Activated T-cell treated with anti-CD3 and anti-CD28 coated beads for 4 hours (primary cell): Measurements from ENCODE around the gene CLEC4D.
"Not testable (repeated sequence)": the region's sequence is repeated elsewhere in the genome, so short reads cannot be mapped to it uniquely, and the experiment has no call there.

ENCODE experiments used
- DNase-seq: peaks from one replicate; pipeline ENCODE4 v3.0.0-alpha.2; 2020

The CLEC4D gene

DNA sequence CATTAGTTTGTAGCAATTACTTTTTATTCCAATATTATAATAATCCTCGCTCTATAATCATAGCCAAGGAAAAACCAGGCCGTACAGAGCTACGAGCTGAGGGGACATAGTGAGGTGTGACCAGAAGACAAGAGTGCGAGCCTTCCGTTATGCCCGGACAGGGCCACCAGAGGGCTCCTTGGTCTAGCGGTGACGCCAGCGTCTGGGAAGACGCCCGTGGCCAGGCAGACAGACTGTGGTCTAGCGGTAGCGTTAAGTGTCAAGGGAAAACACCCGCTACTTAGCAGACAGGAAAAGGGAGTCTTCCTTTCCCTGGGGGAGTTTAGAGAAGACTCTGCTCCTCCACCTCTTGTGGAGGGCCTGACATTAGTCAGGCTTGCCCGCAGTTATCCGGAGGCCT, 24.5 kb downstream of the CLEC4D start:
- DNase-seq, result not testable (repeated sequence)

DNA sequence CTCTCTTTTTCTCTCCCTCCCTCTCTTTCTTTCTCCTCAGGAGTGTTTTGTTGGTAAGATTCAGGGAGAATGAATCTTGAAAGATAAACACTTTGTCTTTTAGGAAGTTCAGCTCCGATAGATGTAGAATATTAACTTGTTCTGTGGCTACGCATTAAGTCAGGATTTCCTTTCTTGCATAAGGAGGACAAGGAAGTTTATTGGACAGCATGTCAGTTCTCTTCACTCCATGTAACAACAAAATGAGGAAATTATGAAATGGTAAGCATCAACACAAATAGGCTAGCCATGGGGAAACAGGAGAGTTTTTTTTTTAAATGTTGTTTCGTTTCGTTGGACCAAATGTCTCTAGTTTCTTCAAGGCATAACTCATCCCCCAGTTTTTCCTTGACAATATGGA, 27.5 kb downstream of the CLEC4D start, which contains the start of gene CLEC4E:
Gene CLEC4E, minus strand, starts transcription at position 75 of the 400 bp plus-strand sequence. CDS start 108 bp downstream, outside the sequence.
- DNase-seq, result not testable (repeated sequence)

DNA sequence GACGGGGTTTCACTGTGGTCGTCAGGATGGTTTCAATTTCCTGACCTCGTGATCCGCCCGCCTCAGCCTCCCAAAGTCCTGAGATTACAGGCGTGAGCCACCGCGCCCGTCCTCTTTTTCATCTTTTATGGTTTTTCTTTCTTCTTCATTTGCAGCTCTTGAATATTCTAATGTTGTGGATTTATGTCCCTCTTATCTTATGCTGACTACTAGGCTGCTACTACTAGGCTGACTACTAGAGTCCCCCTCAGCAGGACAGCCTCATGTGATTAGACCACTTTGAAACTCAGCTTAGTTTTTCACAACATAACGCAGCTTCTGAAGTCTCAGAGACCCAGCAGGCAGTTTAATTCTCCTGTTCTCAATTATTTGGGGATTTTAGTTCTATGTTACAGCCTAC, 28.3 kb downstream of the CLEC4D start:
- no peak for DNase-seq

DNA sequence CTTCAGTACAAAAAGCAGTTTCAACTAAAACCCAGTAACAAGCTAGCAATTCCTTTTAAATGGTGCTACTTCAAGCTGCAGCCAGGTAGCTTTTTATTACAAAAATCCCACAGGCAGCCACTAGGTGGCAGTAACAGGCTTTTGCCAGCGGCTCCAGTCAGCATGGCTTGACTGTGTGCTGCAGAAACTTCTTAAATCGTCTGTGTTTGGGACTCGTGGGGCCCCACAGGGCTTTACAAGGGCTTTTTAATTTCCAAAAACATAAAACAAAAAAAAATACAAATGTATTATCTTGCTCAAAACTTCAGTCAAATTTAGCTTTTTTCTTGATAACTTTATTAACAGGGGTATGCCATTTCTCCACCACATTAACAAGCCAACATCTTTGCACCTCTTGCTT, 31.0 kb downstream of the CLEC4D start:
- peak; percentile 58 for DNase-seq

DNA sequence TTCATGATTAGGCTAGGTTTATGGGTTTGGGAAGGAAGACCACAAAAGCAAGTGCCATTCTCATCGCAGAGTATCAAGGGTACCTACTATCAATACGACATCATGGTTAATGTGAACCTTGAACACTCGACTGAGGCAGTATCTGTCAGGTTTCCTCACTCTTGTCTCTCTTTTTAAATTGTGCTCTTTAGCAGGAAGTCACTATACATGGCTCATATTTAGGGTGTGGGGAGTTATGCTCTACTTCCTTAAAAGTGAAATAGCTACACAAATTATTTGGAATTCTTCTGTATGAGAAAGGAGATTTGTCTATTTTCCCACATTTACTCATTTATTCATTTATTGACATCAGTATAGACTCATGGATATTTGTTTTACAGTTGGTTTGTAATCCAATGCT, 33.3 kb downstream of the CLEC4D start:
- no peak for DNase-seq

DNA sequence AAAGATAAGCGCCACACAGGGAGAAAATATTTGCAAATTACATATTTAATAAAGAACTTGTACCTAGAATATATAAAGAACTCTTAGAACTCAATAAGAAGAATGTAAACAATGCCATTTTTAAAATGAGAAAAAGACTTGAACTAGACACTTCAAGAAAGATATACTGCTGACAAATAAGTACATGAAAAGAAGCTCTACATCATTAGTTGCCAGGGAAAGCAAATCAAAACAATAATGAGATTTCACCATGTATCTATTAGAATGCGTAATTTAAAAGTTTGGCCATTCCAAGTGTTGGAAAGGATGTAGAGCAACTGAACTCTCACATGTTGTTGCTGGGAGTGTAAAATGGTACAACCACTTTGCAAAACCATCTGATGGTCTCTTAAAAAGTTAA, 34.3 kb downstream of the CLEC4D start:
- no peak for DNase-seq

DNA sequence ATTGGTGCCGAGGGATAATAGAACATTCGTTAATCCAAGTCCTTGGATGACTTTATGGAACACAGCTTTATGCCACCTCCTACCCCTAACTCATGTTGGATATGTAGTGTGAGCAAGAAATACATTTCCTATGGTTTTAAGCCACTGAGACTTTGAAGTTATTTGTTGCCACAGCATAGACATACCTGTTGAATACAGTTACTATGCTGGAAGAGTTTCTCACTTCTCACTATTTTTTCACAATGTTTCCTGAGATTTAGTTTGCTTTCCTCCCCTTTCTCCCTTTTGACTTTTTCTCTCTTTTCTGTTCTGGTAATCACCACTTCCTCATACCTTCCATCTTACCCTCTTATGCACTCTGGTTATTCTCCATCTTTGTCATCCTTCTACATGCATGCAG, 34.9 kb downstream of the CLEC4D start:
- DNase-seq, result no peak

DNA sequence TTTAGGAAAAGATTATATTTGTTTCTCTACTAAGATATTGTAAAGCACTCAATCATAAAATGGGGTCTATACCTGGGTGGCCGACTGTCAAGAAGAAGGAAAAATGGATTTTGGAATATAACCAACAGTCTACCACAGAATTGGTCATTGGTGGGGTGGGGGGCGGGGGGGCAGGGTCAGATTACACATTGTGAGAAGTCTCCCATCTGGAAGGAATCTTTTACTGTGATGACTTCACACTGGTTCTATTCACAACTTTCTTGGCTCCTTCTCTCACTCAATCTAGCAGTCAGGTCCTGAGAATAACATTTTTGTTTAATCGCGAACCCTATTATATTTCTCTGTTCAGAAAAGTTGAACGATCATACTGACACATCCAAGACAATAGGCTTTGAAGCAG, 36.1 kb downstream of the CLEC4D start:
- DNase-seq, result no peak

DNA sequence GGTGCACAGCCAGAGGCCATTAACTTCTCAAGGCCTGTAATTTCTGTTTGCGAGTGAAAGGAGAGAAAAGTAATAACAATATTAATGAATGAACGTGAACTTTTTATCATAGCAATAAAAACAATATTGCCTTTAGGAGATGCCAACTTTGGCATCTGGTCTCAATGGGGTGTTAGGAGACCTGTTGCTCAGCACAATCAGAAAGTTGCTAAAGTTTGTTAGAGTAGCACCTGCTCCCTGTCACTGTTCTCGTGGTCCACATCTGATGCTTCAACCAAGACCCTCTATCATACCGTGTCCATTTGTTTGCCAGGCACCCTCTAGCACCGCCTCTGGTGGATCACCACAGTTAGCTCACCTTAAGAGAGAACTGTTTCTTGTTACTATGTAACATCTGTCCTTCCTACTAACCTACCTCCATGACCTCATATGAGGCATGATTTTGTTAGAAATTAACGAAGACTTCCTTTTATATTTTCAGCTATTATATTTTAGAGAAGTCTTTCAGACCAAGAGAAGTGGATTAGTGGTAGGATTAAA, 39.9 kb downstream of the CLEC4D start:
- DNase-seq, result no peak

DNA sequence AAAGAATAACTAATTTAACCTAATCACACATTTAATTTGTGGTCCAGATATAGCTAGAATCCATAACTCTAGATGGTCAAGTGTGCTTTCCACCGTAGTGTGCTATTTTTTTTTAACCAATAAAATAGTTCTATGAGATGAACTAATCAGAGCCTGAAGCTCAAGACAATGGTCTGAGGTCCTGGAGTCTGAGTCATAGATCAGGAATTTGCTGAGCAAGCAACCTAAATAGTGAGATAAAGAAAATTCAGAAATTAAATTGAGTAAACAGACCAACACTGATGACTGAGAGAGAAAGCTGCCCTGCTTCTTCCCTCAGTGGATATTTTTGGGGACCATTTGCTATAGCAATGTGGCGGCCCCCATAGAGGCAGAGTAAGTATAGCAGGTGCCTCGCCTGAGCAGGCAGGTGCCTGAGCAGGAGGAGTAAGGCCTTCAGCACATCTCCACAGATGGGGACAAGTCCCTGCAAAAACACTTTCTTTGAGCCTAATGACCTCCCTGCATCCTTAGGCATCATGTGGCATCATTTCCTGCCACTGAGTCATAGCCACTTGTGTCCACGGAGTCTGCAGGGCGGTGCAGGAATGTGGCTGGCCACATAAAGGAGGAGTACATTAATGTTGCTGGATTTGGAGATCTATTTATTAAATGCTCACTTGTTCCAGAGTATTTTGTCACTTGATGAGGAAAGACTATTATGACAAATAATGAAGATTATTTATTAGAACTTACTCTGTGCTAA, 41.3 kb downstream of the CLEC4D start:
- no peak for DNase-seq

DNA sequence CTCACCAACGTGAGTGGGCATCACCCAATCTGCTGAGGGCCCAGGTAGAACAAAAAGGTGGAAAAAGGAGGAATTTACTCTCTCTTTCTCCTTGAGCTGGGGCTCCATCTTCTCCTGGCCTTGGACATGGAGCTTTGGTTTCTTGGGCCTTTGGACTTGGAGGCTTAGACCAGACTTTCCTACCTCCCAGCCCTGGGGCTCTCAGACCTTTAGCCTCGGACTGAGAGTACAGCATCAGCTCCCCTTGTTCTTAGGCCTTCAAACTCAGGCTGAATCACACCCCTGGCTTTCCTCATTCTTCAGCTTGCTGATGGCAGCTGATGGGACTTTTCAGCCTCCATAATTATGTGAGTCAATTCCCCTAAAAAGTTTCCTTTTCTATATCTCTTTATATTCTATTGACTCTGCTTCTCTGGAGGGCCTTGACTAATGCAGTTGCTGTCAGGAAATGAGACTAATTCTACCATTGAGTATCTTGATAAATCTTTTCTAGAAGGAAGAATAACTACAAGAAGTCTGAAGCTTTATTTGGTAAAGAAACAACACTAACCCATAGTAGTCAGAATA, 43.3 kb downstream of the CLEC4D start:
- no peak for DNase-seq

DNA sequence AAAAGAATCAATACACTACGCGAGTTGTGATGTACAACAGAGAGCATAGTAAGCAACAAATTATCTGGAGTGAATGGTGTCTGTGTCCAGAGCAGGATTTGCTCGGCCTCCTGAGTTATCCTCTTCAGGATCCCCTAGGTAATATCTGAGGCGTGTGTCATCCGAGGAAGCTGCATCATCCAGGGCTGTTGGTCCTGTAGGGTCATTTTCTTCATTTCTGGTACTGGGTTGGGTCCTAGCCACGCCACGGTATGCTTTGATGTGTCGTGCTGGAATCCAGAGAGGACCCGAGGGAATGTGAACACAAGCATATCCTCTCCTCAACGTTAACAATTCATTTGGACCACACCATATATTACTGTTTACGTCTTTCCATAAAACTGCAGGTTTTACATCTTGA, 46.4 kb downstream of the CLEC4D start:
- DNase-seq, result no peak

DNA sequence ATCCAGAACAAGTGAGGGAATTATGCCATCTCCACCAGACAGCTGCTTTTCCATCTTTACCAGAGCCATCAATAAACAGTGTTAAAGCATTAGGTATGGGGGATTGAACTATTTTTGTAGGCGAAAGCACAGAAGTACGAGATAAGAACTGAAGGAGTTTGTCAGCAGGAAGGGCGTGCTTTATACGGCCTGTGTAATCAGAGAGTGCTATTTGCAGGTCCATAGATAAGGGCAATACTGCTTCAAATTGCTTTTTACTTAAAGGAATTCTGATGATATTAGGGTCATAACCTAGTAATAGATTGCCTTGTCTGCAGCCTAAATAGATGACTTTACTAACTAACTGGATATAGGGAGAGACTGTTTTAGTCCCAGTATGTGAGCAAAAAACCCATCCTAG, 47.7 kb downstream of the CLEC4D start:
- no peak for DNase-seq

DNA sequence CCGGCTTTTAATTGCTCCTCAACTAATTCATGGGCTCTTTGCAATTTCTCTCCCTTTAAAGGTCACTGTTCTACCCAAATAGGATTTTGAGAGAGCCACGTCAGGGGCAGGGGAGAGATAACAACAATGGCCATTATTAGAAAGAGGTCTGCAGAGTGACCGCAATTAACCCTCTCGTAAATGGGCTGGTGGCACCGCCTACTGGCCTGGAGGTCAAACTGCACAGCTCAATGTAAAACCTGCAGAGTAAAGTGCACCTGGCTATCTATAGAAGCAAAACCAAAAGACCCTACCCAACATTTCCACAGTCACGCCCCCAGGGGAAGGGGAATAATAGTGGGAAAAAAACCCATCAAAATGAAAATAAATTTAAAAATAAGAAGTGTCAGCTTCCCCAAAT, 49.0 kb downstream of the CLEC4D start:
- no peak for DNase-seq

DNA sequence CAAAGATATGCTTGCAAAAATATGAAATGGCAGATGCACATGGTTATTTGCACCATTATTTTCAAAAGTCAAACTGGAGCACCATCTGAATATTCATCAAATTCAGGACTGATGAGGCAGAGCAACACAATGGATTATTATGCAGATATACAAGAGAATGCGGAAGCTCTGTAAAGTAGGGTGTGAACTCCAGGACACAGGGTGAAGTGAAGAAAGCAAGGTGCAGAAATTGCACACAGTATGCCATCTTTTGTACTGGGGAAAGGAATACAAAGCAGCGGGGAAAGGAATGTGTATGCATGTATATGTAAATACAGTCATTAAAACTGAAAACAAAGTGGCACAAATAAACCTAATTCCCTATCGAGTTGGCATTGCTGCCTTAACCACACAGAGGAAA, 50.1 kb downstream of the CLEC4D start:
- no peak for DNase-seq

DNA sequence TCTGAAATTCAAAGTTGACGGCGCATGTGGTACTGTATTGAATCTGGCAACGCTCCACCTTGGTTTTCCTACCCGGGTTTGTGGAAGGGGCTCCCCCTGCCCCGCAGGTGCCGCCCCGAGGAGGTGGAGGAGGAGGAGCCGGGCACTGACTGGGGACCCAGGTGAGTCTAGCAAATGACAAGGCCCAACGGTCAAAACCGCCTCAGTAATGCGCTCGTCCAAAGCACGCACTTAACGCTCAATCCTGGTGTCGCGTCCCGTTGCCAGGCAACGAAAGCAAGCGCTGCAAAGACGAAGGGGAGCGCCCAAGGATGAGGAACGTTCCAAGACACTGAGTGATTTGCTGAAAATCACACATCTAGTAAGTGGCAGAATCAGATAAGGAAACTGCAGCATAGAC, 51.4 kb downstream of the CLEC4D start:
- no peak for DNase-seq

DNA sequence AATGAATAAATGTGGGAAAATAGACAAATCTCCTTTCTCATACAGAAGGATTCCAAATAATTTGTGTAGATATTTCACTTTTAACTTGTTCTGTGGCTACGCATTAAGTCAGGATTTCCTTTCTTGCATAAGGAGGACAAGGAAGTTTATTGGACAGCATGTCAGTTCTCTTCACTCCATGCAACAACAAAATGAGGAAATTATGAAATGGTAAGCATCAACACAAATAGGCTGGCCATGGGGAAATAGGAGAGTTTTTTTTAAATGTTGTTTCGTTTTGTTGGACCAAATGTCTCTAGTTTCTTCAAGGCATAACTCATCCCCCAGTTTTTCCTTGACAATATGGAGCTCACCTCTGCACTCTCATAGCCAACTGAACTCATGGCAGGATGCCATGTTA, 52.7 kb downstream of the CLEC4D start:
- not testable (repeated sequence) for DNase-seq

DNA sequence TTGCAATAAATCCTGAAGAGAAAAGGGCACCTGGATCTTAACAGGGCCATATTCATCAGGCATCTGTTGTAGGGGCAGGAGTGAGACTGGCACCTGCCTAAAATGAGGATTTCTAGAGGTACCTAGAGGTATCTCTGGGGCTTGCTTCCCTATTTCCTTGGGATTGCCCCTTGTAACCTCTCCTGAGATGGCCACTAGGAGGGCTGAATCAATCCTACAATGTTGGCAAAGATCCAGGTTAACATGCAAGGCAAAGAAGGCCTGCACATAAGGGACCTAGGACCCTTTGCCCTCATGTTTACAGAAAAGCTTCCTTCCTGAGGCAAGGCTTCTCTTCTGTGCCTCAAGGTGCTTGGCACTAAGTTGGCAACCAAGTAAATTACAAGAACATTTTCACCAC, 53.2 kb downstream of the CLEC4D start:
- DNase-seq, result no peak
